Renal cortex interstitium (tissue), 11 donors: ENCODE measurements around the gene NINJ2. TPM values are rescaled to one million over a fixed set of nuclear protein-coding genes. Genes with fewer than 3 reads are reported as not detected.
"Not testable (repeated sequence)": the region's sequence is repeated elsewhere in the genome, so short reads cannot be mapped to it uniquely, and the experiment has no call there.

Experiments
- DNase-seq, 11 donors: peaks; one replicate each; pipeline ENCODE4 v3.0.0-alpha.2; 2013; ENCODE audit warnings: low read depth in 9 of 11, low spot score in 4 of 11; ENCODE audit errors: extremely low read depth in 1 of 11
- polyA plus RNA-seq, 3 donors: library from polyadenylated mRNA; unstranded; fragments of 120-200 nt; gene quantifications; one replicate each; pipeline ENCODE4 v1.2.1, GENCODE V29; 2013; ENCODE audit not compliant: insufficient read length in 3 of 3

NINJ2 gene
- polyA plus RNA-seq, 3 donors = 0.89 to 2.0 (median 1.4) TPM

- DNase-seq = no peak
Measured at GRCh38 chr12:644818-645552, 18.3 kb downstream of the NINJ2 start.

GRCh38 chr12:644303-644639 lies 19.0 kb downstream of the NINJ2 start:
- no peak for DNase-seq

DNA sequence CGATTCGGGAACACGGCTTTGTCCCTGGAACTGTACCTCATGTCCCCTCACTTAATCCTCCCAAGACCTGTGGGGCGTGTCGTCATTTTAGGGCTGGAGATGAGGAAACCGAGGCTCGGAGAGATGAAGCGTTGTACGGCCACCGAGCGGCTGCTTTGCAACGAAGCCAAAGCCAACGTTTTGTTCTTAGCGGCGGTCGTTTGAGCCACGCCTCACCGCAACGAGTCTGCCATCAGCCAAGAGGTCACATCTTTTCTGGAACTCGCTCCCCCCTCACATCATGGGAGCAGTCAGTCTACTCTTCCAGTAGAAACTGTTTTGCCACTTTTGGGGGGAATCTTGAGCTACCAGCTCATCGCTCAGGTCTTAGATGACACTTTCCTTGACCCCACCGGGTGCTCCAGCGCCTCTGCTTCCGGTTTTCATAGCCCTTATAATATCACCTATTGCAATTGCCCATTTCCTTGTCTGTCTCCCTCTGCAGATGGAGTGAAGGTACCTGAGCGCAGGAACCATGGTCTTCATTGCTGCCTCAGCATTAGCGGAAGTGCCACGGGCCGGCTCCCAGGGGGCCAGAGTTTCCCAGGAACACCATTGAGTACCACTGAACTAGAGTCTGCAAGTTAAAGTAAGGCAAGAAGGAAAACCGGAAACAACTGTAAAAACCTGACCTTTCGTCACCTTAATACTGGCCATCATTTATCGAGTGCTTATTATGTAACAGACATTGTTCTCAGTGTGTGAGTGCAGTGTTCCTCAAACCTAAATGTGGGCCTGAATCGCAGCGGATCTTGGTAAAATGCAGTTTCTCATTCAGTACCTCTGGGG lies 19.6 kb downstream of the NINJ2 start:
- no peak for DNase-seq

DNA sequence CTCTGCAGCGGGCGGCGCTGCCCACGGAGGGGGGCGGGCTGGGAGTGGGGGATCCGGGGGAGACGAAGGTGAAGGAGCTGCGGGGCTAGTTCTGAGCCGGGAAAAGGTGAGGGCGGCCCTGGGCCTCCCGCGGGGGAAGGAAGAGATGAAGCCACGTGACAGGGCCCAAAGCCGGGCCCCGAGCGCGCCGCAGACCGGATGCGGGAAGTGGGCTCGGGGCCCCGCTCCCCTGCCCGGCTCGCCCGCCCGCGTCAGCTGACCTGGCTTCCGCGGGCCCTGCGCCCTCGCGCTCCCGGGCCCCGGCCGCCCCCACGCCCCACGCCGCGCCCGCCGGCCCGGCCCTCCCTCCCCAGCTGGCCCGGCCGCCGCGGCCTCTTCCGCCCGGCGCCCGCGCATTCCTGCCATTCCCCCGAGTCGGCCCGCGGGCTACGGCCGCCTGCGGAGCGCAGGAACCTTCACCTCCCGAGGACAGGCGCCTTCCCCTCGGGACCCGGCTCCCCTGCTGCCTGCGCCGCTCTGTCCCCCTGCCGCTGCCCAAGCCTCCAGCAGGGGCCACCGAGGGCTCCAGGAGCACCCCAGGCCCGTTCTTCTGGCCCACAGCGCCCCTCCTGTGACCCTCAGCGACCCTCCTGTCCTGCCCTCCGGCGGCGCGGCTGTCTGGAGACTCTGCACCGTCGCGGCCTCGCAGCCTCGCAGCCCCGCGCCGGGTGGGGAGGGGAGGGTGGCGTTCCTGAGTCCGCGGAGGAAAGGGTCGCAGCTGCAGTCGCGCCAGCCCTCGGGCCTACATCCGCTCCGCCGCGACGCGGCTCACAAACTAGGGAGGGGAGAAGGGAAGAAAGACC lies 20.4 kb downstream of the NINJ2 start:
- peak in 4 of 11 donors; percentile 47 to 67 (median 56) for DNase-seq

DNA sequence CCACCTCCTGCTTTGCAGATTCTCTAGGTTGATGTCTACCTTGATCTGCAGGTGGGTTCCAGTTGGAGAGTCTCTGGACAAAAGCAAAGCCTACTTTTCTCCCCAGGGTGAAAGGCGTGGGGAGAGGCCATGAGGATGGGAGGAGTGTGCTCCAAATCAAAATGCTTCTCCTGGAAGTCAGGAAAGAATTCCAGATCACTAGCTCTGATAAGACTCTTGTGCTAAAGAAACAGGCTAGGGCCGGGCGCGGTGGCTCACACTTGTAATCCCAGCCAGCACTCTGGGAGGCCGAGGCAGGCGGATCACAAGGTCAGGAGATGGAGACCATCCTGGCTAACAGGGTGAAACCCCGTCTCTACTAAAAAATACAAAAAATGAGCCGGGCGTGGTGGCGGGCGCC lies 21.9 kb downstream of the NINJ2 start:
- not testable (repeated sequence) for DNase-seq

DNA sequence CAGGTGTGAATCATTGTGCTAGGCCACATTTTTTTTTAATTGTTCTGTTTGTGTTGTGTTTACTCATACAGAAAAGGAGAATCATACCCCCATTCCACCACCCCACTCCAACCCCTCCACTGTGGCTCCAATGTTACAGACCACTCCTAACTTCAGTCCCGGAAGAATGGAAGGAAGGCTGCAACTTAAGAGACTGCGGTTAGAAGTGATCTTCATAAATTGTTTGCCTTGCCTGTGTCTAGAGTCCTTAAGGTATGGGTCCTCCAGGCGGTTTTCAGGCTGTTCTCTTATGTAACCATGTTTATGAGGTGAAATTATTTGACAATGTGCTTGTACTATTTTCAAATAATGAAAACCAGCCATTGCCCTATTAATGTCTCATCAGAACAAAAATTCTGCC lies 22.5 kb downstream of the NINJ2 start:
- DNase-seq = no peak

DNA sequence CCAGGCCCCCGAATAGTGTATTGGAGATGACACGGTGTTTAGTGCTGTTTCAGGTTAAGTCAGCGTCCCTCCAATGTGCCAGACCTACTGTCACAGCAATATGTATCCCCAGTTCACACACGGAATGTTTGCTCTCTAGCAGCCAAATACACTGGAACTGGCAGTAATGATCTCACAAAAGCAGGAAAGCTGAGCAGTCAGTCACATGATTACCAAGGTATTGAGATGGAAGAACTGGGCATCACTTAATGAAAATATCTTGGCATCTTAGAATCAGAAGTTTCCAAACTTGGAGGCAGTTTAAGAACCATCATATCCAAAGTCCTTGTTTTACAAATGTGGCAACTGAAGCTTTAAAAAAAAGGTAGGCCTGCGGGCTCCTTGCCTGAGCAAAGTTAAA lies 23.3 kb downstream of the NINJ2 start:
- DNase-seq = no peak

- no peak for DNase-seq
Measured at GRCh38 chr12:639566-639965, 23.7 kb downstream of the NINJ2 start.

DNA sequence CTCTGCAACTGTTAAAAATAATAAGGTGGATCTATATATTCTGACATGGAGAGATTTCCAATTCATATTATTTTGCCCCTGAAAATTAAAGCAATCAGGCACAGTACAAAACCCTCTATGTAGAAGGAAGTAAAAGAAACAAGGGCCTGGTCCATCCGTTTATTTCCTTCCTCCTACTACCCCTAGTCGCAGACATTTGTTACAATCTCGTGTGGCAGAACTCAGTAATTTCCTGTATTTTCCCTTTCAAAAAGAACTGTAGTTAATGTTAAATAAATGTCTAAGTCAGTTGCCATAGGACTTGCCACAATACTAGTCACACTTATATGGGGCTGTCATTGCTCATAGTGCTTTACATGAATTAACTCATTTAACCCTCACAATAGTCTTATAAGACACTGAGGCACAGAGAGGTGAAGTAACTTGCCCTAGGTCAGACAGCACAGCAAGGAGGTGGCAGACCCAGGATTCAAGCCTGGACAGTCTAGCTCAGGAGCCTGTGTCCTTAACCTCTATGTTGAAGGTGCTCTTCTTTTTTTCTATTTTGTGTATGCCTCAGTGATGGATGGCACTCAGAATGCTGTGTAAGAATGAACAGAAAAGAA lies 24.2 kb downstream of the NINJ2 start:
- no peak for DNase-seq

DNA sequence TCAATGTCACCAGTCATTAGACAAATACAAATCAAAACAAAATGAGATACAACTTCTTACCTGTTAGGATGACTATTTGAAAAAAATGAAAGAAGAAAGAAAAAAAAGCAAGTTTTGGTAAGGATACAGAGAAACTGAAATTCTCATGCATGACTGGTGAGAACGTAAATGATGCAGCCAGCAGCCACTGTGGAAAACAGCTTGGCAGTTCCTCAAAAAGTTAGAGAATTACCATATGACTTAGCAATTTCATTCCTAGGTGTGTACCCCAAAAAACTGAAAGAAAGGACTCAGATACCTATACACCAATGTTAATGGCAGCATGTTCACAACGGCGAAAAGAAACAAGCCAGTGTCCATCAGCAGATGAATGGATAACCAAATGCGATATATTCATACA lies 26.6 kb downstream of the NINJ2 start:
- DNase-seq = no peak

DNA sequence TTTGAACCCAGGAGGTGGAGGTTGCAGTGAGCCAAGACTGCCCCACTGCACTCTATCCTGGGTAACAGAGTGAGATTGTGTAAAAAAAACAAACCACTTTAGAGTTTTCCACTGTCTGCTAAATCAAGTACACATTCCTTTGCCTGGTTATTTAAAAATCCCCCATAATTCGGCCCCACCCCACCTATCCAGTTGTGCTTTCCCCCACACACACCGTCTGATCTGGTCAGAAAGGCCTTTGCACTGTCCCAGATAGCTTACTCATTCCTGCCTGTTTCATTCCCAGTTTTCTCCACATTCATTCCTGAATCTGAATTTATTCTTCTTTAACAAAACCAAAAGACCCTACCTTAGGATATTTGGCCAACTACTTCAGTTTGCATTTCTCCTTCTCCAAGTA lies 29.5 kb downstream of the NINJ2 start:
- DNase-seq = no peak

DNA sequence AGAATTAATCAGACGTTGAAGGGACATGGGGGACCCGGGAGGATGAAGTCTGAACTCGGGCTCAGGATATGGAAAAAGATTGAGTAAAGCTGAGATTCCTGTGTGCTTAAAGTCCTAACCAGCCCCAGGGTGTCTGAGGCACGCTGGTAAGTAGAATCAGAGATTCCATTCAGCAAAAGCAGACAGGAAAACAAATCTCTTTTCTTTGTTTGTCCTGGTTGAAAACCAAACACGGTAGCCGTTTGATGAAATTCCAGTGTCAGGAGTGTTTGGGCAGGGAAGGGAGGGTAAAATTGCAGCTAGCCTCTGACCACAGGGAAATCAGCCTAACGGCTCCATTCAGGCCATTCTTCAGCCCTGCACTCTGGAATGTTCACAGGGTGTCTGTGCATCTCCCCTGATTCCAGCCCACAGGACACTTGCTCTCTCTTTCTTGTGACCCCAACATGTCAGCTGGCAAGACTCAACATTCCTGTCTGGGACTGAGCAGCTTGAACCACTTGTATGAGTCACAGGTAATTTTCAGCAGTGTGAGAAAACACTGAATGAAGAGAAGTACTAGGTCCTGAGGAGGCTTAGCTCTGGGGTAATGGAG lies 31.0 kb downstream of the NINJ2 start:
- no peak for DNase-seq

GRCh38 chr12:630656-631632 lies 32.3 kb downstream of the NINJ2 start:
- no peak for DNase-seq

GRCh38 chr12:628742-629078 lies 34.5 kb downstream of the NINJ2 start:
- DNase-seq = not testable (repeated sequence)

GRCh38 chr12:627863-628741 lies 35.1 kb downstream of the NINJ2 start:
- DNase-seq = no peak

DNA sequence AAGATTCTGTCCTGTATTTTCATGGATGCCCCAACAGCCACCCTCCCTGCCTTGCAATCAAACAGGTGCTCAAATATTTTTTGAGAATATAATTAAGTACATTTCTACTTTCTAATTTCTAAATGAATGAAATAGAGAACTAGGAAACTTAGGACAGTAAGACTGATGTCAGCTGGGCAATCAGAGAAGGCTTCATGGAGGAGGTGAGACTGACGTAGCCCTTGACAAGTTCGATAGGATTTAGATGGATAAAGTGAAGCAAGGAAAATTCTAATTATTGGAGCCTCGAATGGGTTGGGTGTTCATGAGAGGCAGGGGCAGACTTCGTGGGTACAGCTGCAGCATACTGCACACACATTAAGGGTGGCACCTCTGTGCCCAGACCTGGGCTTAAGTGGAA lies 36.0 kb downstream of the NINJ2 start:
- no peak for DNase-seq

DNA sequence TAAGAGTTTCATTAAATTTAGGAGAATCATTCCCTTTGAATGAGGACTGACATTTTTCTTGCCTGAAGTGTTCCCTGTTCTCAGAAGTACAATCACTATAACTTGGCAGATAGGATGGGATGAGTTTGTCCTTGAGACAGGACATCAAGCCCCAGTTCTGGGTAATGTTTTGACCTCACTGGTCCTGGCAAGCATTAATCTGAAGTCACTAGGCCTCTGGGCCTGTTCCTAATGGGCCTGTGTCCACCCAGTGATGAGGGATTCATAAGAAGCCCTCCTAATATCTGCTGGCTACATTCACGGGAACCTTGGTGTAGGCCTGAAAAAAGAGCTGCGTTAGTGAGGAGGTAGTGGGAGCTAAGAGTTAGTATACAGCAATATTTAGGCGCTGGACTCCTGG lies 37.2 kb downstream of the NINJ2 start:
- DNase-seq = no peak
